ENCODE measurements around the gene ATP2C1.

ATP2C1 gene

DNA sequence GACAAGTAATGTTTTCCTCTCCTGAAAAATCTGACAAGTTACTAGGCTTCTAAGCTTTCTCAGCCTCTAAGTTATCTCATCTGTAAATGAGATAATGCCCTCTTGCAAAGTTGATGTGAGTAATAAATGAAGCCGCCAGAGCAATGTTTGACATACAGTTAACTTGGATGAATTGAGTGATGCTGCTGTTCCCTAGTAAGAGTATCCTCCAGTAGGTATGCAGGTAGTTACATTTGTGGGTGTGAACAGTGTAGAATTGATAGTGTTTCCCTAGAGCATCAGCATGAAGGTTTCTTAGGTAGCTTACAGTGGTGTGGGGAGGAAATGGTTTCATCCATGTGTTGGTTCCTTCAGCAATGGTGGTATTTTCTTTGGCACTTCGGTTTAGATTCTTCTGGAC, 3.4 kb downstream of the ATP2C1 start:
- TF ChIP-seq SPI1 (IDR thresholded peaks at IDR 0.05; ENCODE audit: borderline replicate concordance, low read depth) (no peak), CTCF (IDR thresholded peaks at IDR 0.05; ENCODE audit: insufficient read depth, low read length) (no peak), REST (IDR thresholded peaks at IDR 0.05; ENCODE audit: insufficient replicate concordance, low read depth) (no peak), GABPA (IDR thresholded peaks at IDR 0.05; ENCODE audit: low read depth) (no peak), POLR2AphosphoS5 (IDR thresholded peaks at IDR 0.05; ENCODE audit: low read depth) (no peak)
- no peak overlapping the region for H3K4me3 ChIP-seq (replicated peaks; ENCODE audit: insufficient read depth, low read length)
- no peaks in the 10 kb centered on the region for H3K27me3 ChIP-seq (ENCODE audit: insufficient read depth, poor library complexity, severe bottlenecking)
- DNase-seq (ENCODE audit: low read depth in 1 of 2, low spot score in 1 of 2): no peak
- H3K27ac ChIP-seq (replicated peaks): no peak overlapping the region

DNA sequence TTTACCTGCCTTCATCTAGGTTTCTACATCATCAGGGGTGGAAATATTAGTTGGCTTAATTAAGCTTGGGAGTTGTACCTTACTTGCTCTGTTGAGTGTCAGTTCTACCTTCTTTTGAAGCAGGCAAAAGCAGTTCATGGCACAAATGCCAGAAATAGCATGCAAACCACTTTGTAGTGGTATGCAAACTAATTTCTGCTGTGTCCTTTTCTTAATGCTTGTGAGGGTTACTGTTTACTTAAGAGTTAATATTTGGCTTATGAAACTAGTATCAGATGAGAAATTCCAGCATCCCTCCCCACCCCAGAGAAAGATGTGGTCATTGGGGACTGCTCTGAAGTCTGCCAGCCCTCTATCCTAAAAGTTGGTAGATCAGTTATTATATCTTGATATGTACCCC, 7.1 kb downstream of the ATP2C1 start:
- H3K27me3 ChIP-seq (ENCODE audit: insufficient read depth, poor library complexity, severe bottlenecking): no peaks in the 10 kb centered on the region
- H3K4me3 ChIP-seq (replicated peaks; ENCODE audit: insufficient read depth, low read length): no peak overlapping the region

More for the DNA sequence above, 7.1 kb downstream of the ATP2C1 start:
- TF ChIP-seq REST (IDR thresholded peaks at IDR 0.05; ENCODE audit: insufficient replicate concordance, low read depth) (no peak), POLR2AphosphoS5 (IDR thresholded peaks at IDR 0.05; ENCODE audit: low read depth) (no peak), GABPA (IDR thresholded peaks at IDR 0.05; ENCODE audit: low read depth) (no peak), SPI1 (IDR thresholded peaks at IDR 0.05; ENCODE audit: borderline replicate concordance, low read depth) (no peak), CTCF (IDR thresholded peaks at IDR 0.05; ENCODE audit: insufficient read depth, low read length) (no peak)
- no peak overlapping the region for H3K27ac ChIP-seq (replicated peaks)
- DNase-seq (ENCODE audit: low read depth in 1 of 2, low spot score in 1 of 2): no peak
